ENCODE measurements around the gene UTS2R. TPM values are rescaled to one million over a fixed set of nuclear protein-coding genes. Genes with fewer than 3 reads are reported as not detected.

The UTS2R gene
- total RNA-seq, 1 donor from 2014 or later = not detected

GRCh38 chr17:82334204-82334621, 37.4 kb upstream of the UTS2R start:
- Histone ChIP-seq H3K9ac (no peak overlapping the region), H3K9me3 (ENCODE audit: low read depth) (no peaks in the 10 kb centered on the region), H3K27me3 (peaks cover 100% of the 10 kb centered on the region), H3K36me3 (no peaks in the 10 kb centered on the region), H3K4me3 (no peak overlapping the region), H3K4me1 (peaks cover 36% of the 10 kb centered on the region), H4K20me1 (ENCODE audit: low read depth) (peaks cover 13% of the 10 kb centered on the region), H3K4me2 (peak overlapping the region; percentile 82), H3K27ac (no peak overlapping the region), H2AFZ (replicated peaks) (no peak overlapping the region), H3K79me2 (ENCODE audit: low read depth) (no peaks in the 10 kb centered on the region), H3F3A (ENCODE audit: low read depth) (peaks cover 21% of the 10 kb centered on the region)
- Mint-ChIP-seq H3K9me3 (no peaks in the 10 kb centered on the region), H3K27ac (no peak overlapping the region), H3K4me1 (peaks cover 40% of the 10 kb centered on the region), H3K4me3 (peak overlapping the region; percentile 30), H3K27me3 (ENCODE audit: insufficient read depth, low read depth) (peaks cover 33% of the 10 kb centered on the region), H3K36me3 (no peaks in the 10 kb centered on the region)
- TF ChIP-seq CTCF (IDR thresholded peaks at IDR 0.05) (no peak), EZH2phosphoT487 (IDR thresholded peaks at IDR 0.05) (no peak), EZH2 (IDR thresholded peaks at IDR 0.05) (no peak)
- DNase-seq (ENCODE audit: low spot score) = no peak

GRCh38 chr17:82334622-82335394, 36.8 kb upstream of the UTS2R start:
- DNase-seq (ENCODE audit: low spot score) = no peak
- peaks cover 21% of the 10 kb centered on the region for H3F3A ChIP-seq (ENCODE audit: low read depth)
- Mint-ChIP-seq H3K36me3 (no peaks in the 10 kb centered on the region), H3K27me3 (ENCODE audit: insufficient read depth, low read depth) (peaks cover 35% of the 10 kb centered on the region), H3K4me1 (peaks cover 43% of the 10 kb centered on the region), H3K27ac (peak overlapping the region; percentile 81), H3K9me3 (no peaks in the 10 kb centered on the region), H3K4me3 (peak overlapping the region; percentile 74)
- H3K79me2 ChIP-seq (ENCODE audit: low read depth) = no peaks in the 10 kb centered on the region
- no peak overlapping the region for H3K27ac ChIP-seq
- no peak overlapping the region for H3K4me2 ChIP-seq
- H3K9ac ChIP-seq = no peak overlapping the region
- H3K9me3 ChIP-seq (ENCODE audit: low read depth) = no peaks in the 10 kb centered on the region
- no peaks in the 10 kb centered on the region for H3K36me3 ChIP-seq
- TF ChIP-seq EZH2phosphoT487 (IDR thresholded peaks at IDR 0.05) = no peak
- no peak for TF ChIP-seq CTCF (IDR thresholded peaks at IDR 0.05)
- no peak for TF ChIP-seq EZH2 (IDR thresholded peaks at IDR 0.05)
- no peak overlapping the region for H2AFZ ChIP-seq (replicated peaks)
- H3K4me1 ChIP-seq = peaks cover 36% of the 10 kb centered on the region
- H3K4me3 ChIP-seq = no peak overlapping the region
- H4K20me1 ChIP-seq (ENCODE audit: low read depth) = peaks cover 13% of the 10 kb centered on the region
- peaks cover 99% of the 10 kb centered on the region for H3K27me3 ChIP-seq

GRCh38 chr17:82338858-82339633, 32.5 kb upstream of the UTS2R start:
- Mint-ChIP-seq H3K4me1 (peaks cover 48% of the 10 kb centered on the region), H3K27ac (peak overlapping the region; percentile 80), H3K4me3 (no peak overlapping the region), H3K9me3 (peaks cover 6% of the 10 kb centered on the region), H3K27me3 (ENCODE audit: insufficient read depth, low read depth) (peaks cover 37% of the 10 kb centered on the region), H3K36me3 (no peaks in the 10 kb centered on the region)
- H3K27me3 ChIP-seq = peaks cover 57% of the 10 kb centered on the region
- peaks cover 13% of the 10 kb centered on the region for H4K20me1 ChIP-seq (ENCODE audit: low read depth)
- no peak overlapping the region for H3K9ac ChIP-seq
- no peaks in the 10 kb centered on the region for H3K9me3 ChIP-seq (ENCODE audit: low read depth)
- peak overlapping the region; percentile 28 for H3K4me2 ChIP-seq
- H2AFZ ChIP-seq (replicated peaks) = peak overlapping the region; percentile 19
- peaks cover 32% of the 10 kb centered on the region for H3K4me1 ChIP-seq
- DNase-seq (ENCODE audit: low spot score) = peak; percentile 36
- no peaks in the 10 kb centered on the region for H3K36me3 ChIP-seq
- H3K4me3 ChIP-seq = no peak overlapping the region
- H3F3A ChIP-seq (ENCODE audit: low read depth) = peaks cover 31% of the 10 kb centered on the region
- H3K27ac ChIP-seq = no peak overlapping the region
- TF ChIP-seq EZH2phosphoT487 (IDR thresholded peaks at IDR 0.05) (no peak), EZH2 (IDR thresholded peaks at IDR 0.05) (no peak), CTCF (IDR thresholded peaks at IDR 0.05) (no peak)
- H3K79me2 ChIP-seq (ENCODE audit: low read depth) = no peaks in the 10 kb centered on the region
